ENCODE results near the gene ALPP.

ALPP gene

DNA sequence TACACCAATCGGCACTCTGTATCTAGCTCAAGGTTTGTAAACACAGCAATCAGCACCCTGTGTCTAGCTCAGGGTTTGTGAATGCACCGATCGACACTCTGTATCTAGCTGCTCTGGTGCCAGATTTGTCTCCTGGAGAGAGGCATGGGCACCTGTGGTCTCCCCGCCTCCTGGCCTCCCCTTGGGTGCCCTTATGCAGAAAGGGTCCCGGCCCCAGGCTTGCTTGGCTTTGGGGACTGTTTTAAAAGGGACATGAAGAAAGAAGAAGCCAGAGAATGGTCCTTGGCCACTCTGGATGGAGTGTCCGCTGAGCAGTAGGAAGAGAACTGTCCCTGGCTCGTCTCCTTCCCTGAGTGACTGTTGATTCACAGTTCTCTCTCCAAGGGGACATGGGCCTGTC is 11.5 kb upstream of the ALPP start:
- no peak for DNase-seq (ENCODE audit: low read depth in 1 of 2, low spot score in 1 of 2)
- TF ChIP-seq, protein P1, sequence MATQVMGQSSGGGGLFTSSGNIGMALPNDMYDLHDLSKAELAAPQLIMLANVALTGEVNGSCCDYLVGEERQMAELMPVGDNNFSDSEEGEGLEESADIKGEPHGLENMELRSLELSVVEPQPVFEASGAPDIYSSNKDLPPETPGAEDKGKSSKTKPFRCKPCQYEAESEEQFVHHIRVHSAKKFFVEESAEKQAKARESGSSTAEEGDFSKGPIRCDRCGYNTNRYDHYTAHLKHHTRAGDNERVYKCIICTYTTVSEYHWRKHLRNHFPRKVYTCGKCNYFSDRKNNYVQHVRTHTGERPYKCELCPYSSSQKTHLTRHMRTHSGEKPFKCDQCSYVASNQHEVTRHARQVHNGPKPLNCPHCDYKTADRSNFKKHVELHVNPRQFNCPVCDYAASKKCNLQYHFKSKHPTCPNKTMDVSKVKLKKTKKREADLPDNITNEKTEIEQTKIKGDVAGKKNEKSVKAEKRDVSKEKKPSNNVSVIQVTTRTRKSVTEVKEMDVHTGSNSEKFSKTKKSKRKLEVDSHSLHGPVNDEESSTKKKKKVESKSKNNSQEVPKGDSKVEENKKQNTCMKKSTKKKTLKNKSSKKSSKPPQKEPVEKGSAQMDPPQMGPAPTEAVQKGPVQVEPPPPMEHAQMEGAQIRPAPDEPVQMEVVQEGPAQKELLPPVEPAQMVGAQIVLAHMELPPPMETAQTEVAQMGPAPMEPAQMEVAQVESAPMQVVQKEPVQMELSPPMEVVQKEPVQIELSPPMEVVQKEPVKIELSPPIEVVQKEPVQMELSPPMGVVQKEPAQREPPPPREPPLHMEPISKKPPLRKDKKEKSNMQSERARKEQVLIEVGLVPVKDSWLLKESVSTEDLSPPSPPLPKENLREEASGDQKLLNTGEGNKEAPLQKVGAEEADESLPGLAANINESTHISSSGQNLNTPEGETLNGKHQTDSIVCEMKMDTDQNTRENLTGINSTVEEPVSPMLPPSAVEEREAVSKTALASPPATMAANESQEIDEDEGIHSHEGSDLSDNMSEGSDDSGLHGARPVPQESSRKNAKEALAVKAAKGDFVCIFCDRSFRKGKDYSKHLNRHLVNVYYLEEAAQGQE (IDR thresholded peaks at IDR 0.05; ENCODE audit: insufficient replicate concordance, low read depth), result no peak
- TF ChIP-seq, protein P2, sequence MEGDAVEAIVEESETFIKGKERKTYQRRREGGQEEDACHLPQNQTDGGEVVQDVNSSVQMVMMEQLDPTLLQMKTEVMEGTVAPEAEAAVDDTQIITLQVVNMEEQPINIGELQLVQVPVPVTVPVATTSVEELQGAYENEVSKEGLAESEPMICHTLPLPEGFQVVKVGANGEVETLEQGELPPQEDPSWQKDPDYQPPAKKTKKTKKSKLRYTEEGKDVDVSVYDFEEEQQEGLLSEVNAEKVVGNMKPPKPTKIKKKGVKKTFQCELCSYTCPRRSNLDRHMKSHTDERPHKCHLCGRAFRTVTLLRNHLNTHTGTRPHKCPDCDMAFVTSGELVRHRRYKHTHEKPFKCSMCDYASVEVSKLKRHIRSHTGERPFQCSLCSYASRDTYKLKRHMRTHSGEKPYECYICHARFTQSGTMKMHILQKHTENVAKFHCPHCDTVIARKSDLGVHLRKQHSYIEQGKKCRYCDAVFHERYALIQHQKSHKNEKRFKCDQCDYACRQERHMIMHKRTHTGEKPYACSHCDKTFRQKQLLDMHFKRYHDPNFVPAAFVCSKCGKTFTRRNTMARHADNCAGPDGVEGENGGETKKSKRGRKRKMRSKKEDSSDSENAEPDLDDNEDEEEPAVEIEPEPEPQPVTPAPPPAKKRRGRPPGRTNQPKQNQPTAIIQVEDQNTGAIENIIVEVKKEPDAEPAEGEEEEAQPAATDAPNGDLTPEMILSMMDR (IDR thresholded peaks at IDR 0.05; ENCODE audit: insufficient read depth, low read length), result no peak
- no peak for TF ChIP-seq SPI1 (IDR thresholded peaks at IDR 0.05; ENCODE audit: borderline replicate concordance, low read depth)
- no peak for TF ChIP-seq POLR2AphosphoS5 (IDR thresholded peaks at IDR 0.05; ENCODE audit: low read depth)
- TF ChIP-seq GABPA (IDR thresholded peaks at IDR 0.05; ENCODE audit: low read depth), result no peak
- H3K4me3 ChIP-seq (replicated peaks; ENCODE audit: insufficient read depth, low read length), result no peak overlapping the region
- H3K27me3 ChIP-seq (ENCODE audit: insufficient read depth, poor library complexity, severe bottlenecking), result no peaks in the 10 kb centered on the region
- H3K27ac ChIP-seq (replicated peaks), result no peak overlapping the region

DNA sequence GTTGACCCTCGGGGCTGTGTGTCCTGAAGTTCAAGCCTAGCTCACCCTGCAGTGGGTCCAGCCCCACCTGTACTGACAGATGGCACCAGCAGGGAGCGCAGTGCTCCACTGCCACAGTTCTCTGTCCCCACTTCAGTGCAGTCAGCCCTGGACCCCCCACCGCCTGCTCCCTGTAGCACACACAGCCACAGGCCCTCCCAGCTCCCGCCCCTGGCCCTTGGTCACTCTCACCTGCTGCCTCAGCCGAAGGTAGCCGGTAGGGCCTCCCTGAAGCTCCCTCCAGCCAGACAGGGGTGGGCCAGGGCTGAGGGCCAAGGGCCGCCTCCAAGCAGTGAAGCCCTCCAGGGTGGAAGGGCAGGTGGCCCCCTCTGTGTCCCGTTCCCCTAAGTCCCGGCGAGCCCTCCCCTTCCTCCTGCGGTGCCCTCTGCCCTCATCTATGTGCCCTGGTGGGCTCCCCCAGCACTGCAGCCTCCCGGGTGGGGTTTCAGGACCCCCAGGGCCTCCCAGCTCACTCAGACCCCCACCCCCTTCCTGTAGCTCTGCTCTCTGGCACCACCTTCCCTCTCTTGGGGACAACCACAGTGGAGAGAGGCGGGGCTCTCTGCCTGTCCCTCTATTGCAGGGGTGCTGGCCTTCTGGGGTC is 10.8 kb upstream of the ALPP start:
- Histone ChIP-seq H3K4me3 (replicated peaks; ENCODE audit: insufficient read depth, low read length) (no peak overlapping the region), H3K27ac (replicated peaks) (no peak overlapping the region), H3K27me3 (ENCODE audit: insufficient read depth, poor library complexity, severe bottlenecking) (no peaks in the 10 kb centered on the region)
- no peak for DNase-seq (ENCODE audit: low read depth in 1 of 2, low spot score in 1 of 2)
- TF ChIP-seq POLR2AphosphoS5 (IDR thresholded peaks at IDR 0.05; ENCODE audit: low read depth), result no peak
- TF ChIP-seq, protein P2 (IDR thresholded peaks at IDR 0.05; ENCODE audit: insufficient read depth, low read length), result no peak
- no peak for TF ChIP-seq SPI1 (IDR thresholded peaks at IDR 0.05; ENCODE audit: borderline replicate concordance, low read depth)
- TF ChIP-seq GABPA (IDR thresholded peaks at IDR 0.05; ENCODE audit: low read depth), result no peak
- TF ChIP-seq, protein P1 (IDR thresholded peaks at IDR 0.05; ENCODE audit: insufficient replicate concordance, low read depth), result no peak

DNA sequence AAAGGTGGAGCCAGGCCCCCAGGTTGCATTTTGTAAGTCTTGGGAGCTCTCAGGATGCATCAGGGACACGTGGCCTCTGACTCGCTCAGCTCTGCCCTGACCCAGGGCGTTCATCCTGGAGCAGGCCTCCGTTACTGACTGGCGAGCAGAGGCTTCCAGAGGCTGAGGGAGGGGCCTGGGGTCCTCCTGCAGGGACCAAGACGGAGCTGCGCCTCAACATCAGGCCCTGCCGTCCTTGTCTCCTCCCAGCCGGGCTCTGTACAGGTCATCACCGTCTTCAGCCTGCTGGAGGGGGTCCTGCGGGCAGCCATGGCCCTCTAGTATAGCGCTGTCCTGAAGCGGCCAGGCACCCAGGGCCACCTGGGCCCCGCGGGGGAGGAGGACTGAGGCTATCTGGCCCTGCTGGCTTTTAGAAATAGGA is 10.2 kb upstream of the ALPP start:
- Histone ChIP-seq H3K27me3 (ENCODE audit: insufficient read depth, poor library complexity, severe bottlenecking) (no peaks in the 10 kb centered on the region), H3K27ac (replicated peaks) (no peak overlapping the region), H3K4me3 (replicated peaks; ENCODE audit: insufficient read depth, low read length) (no peak overlapping the region)
- TF ChIP-seq, protein P2 (IDR thresholded peaks at IDR 0.05; ENCODE audit: insufficient read depth, low read length), result no peak
- TF ChIP-seq GABPA (IDR thresholded peaks at IDR 0.05; ENCODE audit: low read depth), result no peak
- TF ChIP-seq, protein P1 (IDR thresholded peaks at IDR 0.05; ENCODE audit: insufficient replicate concordance, low read depth), result no peak
- no peak for TF ChIP-seq SPI1 (IDR thresholded peaks at IDR 0.05; ENCODE audit: borderline replicate concordance, low read depth)
- TF ChIP-seq POLR2AphosphoS5 (IDR thresholded peaks at IDR 0.05; ENCODE audit: low read depth), result no peak
- DNase-seq (ENCODE audit: low read depth in 1 of 2, low spot score in 1 of 2), result no peak

Measured in HL-60 (cell line).